Neural cell (in vitro differentiated cells): ENCODE measurements around the gene MPP1. TPM values are rescaled to one million over a fixed set of nuclear protein-coding genes. Genes with fewer than 3 reads are reported as not detected.

Experiments used
- H2AFZ ChIP-seq: fragments of 200-600, 300-800 bp; sonication (generic), shearing (Covaris generic); 2 replicates; pipeline ENCODE4 v1.6.0; 2014; ENCODE audit warnings: low read depth, mild to moderate bottlenecking, antibody characterized with exemption, low read length, moderate library complexity
- H3F3A ChIP-seq: fragments of 200-600 bp; shearing (Covaris generic); 2 replicates; pipeline ENCODE4 v1.6.1; 2016; ENCODE audit warnings: mild to moderate bottlenecking, moderate library complexity, mixed read lengths, antibody characterized with exemption, low read length; ENCODE audit not compliant: insufficient read depth, poor library complexity, severe bottlenecking
- H3K27ac ChIP-seq: fragments of 200-600, 300-800 bp; sonication (generic), shearing (Covaris generic); 2 replicates; pipeline ENCODE4 v1.5.1; 2014; ENCODE audit warnings: mild to moderate bottlenecking, low read length, moderate library complexity
- H3K27me3 ChIP-seq: fragments of 300-800, 200-600 bp; sonication (generic), shearing (Covaris generic); 2 replicates; pipeline ENCODE4 v1.6.0; 2014; ENCODE audit warnings: mild to moderate bottlenecking, low read depth, low read length, moderate library complexity; ENCODE audit not compliant: insufficient read depth
- H3K36me3 ChIP-seq: fragments of 300-800, 200-600 bp; sonication (generic), shearing (Covaris generic); 2 replicates; pipeline ENCODE4 v1.5.1; 2014; ENCODE audit warnings: mild to moderate bottlenecking, antibody characterized with exemption, low read length, moderate library complexity; ENCODE audit not compliant: insufficient read depth
- H3K4me2 ChIP-seq: fragments of 300-800, 200-600 bp; sonication (generic), shearing (Covaris generic); 2 replicates; pipeline ENCODE4 v1.6.0; 2014; ENCODE audit warnings: mild to moderate bottlenecking, low read length
- H3K4me3 ChIP-seq: fragments of 300-800, 200-600 bp; sonication (generic), shearing (Covaris generic); 2 replicates; pipeline ENCODE4 v1.5.1; 2014; ENCODE audit warnings: mild to moderate bottlenecking, low read length, moderate library complexity
- H3K79me2 ChIP-seq: fragments of 200-600 bp; shearing (Covaris generic); replicated peaks from 2 replicates; pipeline ENCODE4 v1.6.0; 2014; ENCODE audit warnings: mild to moderate bottlenecking, low read length, moderate library complexity; ENCODE audit not compliant: insufficient read depth
- H3K9ac ChIP-seq: fragments of 300-800, 200-600 bp; sonication (generic), shearing (Covaris generic); 2 replicates; pipeline ENCODE4 v1.6.1; 2016; ENCODE audit warnings: mild to moderate bottlenecking, low read length, mixed read lengths
- H3K9me2 ChIP-seq: fragments of 200-600 bp; shearing (Covaris generic); 2 replicates; pipeline ENCODE4 v1.6.1; 2016; ENCODE audit warnings: mild to moderate bottlenecking, low read length, mixed read lengths; ENCODE audit not compliant: insufficient read depth
- H3K9me3 ChIP-seq: fragments of 200-600, 300-800 bp; sonication (generic), shearing (Covaris generic); 2 replicates; pipeline ENCODE4 v1.6.1; 2016; ENCODE audit warnings: mild to moderate bottlenecking, mixed run types, low read length, moderate library complexity, mixed read lengths
- H4K20me1 ChIP-seq: fragments of 200-600 bp; shearing (Covaris generic); 2 replicates; pipeline ENCODE4 v1.6.1; 2016; ENCODE audit warnings: mild to moderate bottlenecking, mixed run types; ENCODE audit not compliant: insufficient read depth
- CTCF ChIP-seq: fragments of 450-650 bp; IDR thresholded peaks from 2 replicates; pipeline ENCODE4 v1.5.1; 2014; ENCODE audit warnings: antibody characterized with exemption, mild to moderate bottlenecking, moderate library complexity; ENCODE audit not compliant: poor library complexity, severe bottlenecking
- EP300 ChIP-seq: fragments of 450-650 bp; conservative IDR thresholded peaks from 2 replicates; pipeline ENCODE4 v1.6.1; 2014; ENCODE audit warnings: antibody characterized with exemption, mild to moderate bottlenecking, moderate library complexity; ENCODE audit not compliant: poor library complexity, severe bottlenecking
- EZH2 ChIP-seq: fragments of 200-600, 300-800 bp; shearing (Covaris generic), sonication (generic); IDR thresholded peaks from 2 replicates; pipeline ENCODE4 v1.6.1; 2014; ENCODE audit warnings: antibody characterized with exemption, low read length, borderline replicate concordance, mild to moderate bottlenecking; ENCODE audit not compliant: insufficient read depth, poor library complexity, severe bottlenecking
- MXI1 ChIP-seq: fragments of 450-650 bp; conservative IDR thresholded peaks from 2 replicates; pipeline ENCODE4 v1.6.1; 2014; ENCODE audit warnings: antibody characterized with exemption, mild to moderate bottlenecking; ENCODE audit not compliant: poor library complexity, severe bottlenecking
- POLR2AphosphoS5 ChIP-seq: IDR thresholded peaks from 2 replicates; pipeline ENCODE4 v1.6.1; 2012
- RAD21 ChIP-seq: fragments of 450-650 bp; conservative IDR thresholded peaks from 2 replicates; pipeline ENCODE4 v1.6.1; 2014; ENCODE audit warnings: antibody characterized with exemption, mild to moderate bottlenecking, moderate library complexity
- REST ChIP-seq: IDR thresholded peaks from 2 replicates; pipeline ENCODE4 v1.6.1; 2012; ENCODE audit warnings: borderline replicate concordance
- SMC3 ChIP-seq: fragments of 450-650 bp; conservative IDR thresholded peaks from 2 replicates; pipeline ENCODE4 v1.6.1; 2014; ENCODE audit warnings: antibody characterized with exemption, mild to moderate bottlenecking, moderate library complexity; ENCODE audit not compliant: poor library complexity
- TAF1 ChIP-seq: IDR thresholded peaks from 2 replicates; pipeline ENCODE4 v1.6.1; 2012; ENCODE audit warnings: low read depth
- polyA plus RNA-seq: library from polyadenylated mRNA; depleted of rRNA; stranded (reverse); fragments of >200 nt; gene quantifications from 2 replicates; pipeline ENCODE4 v1.2.3, GENCODE V29; 2014

MPP1 gene
- polyA plus RNA-seq, 1 donor from 2014 or later, result 17.5 TPM

- no peaks in the 10 kb centered on the region for H3K79me2 ChIP-seq
- no peaks in the 10 kb centered on the region for H3K36me3 ChIP-seq
- peaks cover 37% of the 10 kb centered on the region for H3K27me3 ChIP-seq
- H3F3A ChIP-seq, result no peaks in the 10 kb centered on the region
- H2AFZ ChIP-seq, result no peak within 1 kb of the TSS
- H3K27ac ChIP-seq, result no peak within 1 kb of the TSS
- H3K9me2 ChIP-seq, result no peaks in the 10 kb centered on the region
- peak within 1 kb of the TSS; percentile 35 for H3K4me3 ChIP-seq
- H3K9me3 ChIP-seq, result no peaks in the 10 kb centered on the region
- H3K4me2 ChIP-seq, result no peak within 1 kb of the TSS
- H3K9ac ChIP-seq, result no peak within 1 kb of the TSS
- TF ChIP-seq REST, result no peak
- TF ChIP-seq EZH2, result no peak
- no peaks in the 10 kb centered on the region for H4K20me1 ChIP-seq
Observed at GRCh38 chrX:154750301-154751202, 54.7 kb downstream of the MPP1 start, which contains the start of gene GAB3. GAB3 (minus strand) TSS chrX:154751077; CDS start chrX:154751025, 52 bp downstream.

- no peak overlapping the region for H3K4me2 ChIP-seq
- H3K4me3 ChIP-seq, result no peak overlapping the region
- peaks cover 37% of the 10 kb centered on the region for H3K27me3 ChIP-seq
- no peaks in the 10 kb centered on the region for H3K79me2 ChIP-seq
- no peaks in the 10 kb centered on the region for H4K20me1 ChIP-seq
- H3F3A ChIP-seq, result no peaks in the 10 kb centered on the region
- H3K36me3 ChIP-seq, result no peaks in the 10 kb centered on the region
- no peaks in the 10 kb centered on the region for H3K9me2 ChIP-seq
- no peak overlapping the region for H2AFZ ChIP-seq
- no peak overlapping the region for H3K9ac ChIP-seq
- TF ChIP-seq MXI1 (no peak), EP300 (no peak), REST (no peak), EZH2 (no peak), TAF1 (no peak), POLR2AphosphoS5 (no peak), CTCF (no peak), SMC3 (no peak), RAD21 (no peak)
- no peaks in the 10 kb centered on the region for H3K9me3 ChIP-seq
- H3K27ac ChIP-seq, result no peak overlapping the region
Observed at GRCh38 chrX:154749856-154750255, 55.4 kb downstream of the MPP1 start.
